SW480 (cell line): ENCODE measurements around the gene NSD2.
A peak's percentile ranks its signal among the peaks of the same experiment; 100 is the strongest.
"Not testable (repeated sequence)": the region's sequence is repeated elsewhere in the genome, so short reads cannot be mapped to it uniquely, and the experiment has no call there.

Source experiments
- DNase-seq: peaks from one replicate; pipeline ENCODE4 v3.0.0-alpha.2; 2016; ENCODE audit warnings: low spot score

The NSD2 gene

DNA sequence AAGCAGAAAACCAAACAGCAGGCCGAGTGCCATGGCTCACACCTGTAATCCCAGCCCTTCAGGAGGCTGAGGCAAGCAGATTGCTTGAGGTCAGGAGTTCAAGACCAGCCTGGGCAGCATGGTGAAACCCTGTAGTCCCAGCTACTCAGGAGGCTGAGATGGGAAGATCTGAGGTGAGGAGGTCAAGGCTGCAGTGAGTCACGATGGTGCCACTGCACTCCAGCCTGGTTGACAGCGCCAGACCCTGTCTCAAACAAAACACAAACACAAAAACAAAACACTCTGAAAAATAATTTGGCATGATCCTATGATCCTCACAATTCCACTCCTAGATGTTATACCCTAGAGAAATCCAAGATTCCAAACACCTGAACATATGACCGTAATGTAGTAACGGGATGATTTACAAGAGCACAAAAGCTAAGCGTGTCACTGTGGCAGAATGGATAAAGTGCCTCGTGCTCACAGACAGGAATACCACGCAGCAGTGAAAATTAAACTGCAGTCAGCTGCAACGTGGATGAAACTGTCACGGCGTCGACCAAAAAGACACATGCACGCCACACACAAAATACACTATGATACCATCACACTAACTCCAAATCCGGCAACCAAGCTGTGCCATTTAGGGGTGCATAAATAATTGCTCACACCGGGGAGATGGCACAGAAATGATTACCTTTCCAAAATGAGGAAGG, 135.9 kb downstream of the NSD2 start:
- no peak for DNase-seq

GRCh38 chr4:2007804-2008670, 136.8 kb downstream of the NSD2 start:
- no peak for DNase-seq

DNA sequence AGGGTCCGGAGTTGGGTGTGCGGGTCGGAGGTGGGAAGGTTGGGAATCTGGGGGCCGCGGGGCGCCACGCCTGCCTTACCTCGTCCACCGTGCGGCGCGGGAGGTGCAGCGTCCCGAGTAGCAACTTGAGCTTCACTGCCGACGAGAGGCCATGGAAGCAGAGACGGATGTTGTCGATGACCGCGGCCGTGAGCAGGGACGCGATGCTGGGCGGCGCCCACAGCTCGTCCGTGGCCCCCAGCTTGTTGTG, 137.4 kb downstream of the NSD2 start:
- DNase-seq = no peak

GRCh38 chr4:2008921-2009650, 137.9 kb downstream of the NSD2 start, which contains the start of gene NELFA:
Gene NELFA, minus strand, starts transcription at chr4:2008974. Its CDS starts 15 bp downstream, at chr4:2008959.
- peak; percentile 89 for DNase-seq

DNA sequence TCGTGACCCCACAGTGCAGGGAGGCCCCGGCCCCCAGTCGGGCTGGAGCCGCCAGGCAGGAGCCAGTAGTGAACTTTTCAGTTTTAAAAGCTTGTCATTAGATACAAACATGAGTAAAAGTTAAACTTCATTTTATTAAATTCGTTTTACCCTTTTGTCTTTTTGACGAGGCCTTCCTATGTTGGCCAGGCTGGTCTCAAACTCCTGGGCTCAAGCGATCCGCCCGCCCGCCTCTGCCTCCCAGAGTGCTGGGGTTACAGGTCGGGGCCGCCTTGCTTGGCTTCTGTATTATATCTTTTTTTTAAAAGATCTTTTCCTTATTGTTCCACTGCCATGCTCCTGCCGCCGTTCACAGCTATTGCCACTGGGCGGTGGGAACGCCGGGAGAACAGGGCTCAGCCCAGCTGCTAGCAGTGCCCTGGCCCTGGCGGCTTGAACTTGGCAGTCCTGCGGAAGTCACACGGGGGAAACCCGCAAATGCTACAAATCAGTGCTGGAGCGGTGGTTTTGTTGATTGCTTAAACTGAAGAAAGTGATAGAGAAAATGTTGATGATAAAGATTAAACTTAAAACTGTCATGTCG, 138.5 kb downstream of the NSD2 start:
- peak; percentile 82 for DNase-seq

DNA sequence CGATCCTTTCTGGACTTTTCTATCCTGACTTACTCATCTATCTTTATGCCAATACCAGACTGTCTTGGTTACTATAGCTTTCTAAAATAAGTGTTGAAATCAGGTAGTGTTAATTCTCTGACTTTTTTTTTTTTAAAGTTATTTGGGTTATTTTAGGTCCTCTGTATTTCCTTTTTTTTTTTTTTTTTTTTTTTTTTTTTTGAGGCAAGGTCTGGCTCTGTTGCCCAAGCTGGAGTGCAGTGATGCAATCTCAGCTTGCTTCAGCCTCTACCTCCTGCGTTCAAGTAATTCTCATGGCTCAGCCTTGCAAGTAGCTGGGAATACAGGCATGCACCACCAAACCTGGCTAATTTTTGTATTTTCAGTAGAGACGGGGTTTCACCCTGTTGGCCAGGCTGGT, 140.4 kb downstream of the NSD2 start:
- DNase-seq = no peak

- DNase-seq = no peak
Measured at GRCh38 chr4:2015008-2015407, 143.8 kb downstream of the NSD2 start.

GRCh38 chr4:2021358-2022018, 150.3 kb downstream of the NSD2 start:
- DNase-seq = not testable (repeated sequence)

DNA sequence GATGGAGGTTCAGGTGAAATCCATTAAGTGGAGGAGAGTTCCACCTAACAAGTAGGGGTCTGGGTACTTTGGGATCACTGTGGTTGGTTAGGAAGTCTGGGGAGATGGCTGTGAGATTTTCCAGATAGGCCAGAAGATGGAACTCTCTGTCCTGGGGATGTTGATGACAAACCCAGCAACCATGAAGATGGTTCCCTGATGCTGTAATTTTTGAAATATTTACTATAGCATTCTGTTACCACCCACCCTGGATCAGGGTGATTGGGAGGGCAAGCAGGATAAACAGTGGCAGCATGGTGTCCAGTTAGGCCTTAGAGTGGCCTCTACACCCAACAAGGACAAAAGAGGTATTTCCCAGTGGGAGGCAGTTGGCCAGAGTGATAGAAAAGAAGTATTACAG, 153.5 kb downstream of the NSD2 start:
- DNase-seq = no peak

- no peak for DNase-seq
Measured at GRCh38 chr4:2025817-2026216, 154.6 kb downstream of the NSD2 start.

GRCh38 chr4:2027120-2027519, 155.9 kb downstream of the NSD2 start:
- not testable (repeated sequence) for DNase-seq

DNA sequence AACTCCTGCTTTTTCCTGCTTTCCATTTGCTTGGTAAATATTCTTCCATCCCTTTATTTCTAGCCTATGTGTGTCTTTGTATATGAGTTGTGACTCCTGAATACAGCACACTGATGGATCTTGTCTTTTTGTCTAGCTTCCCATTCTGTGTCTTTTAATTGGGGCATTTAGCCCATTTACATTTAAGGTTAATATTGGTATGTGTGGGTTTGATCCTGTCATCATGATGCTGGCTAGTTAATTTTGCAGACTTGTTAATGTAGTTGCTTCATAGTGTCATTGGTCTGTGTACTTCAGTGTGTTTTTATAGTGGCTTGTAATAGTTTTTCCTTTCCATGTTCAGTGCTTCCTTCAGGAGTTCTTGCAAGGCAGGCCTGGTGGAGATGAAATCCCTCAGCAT, 160.0 kb downstream of the NSD2 start:
- DNase-seq = not testable (repeated sequence)
